Activated T-cell treated with anti-CD3 and anti-CD28 coated beads for 24 hours (primary cell): ENCODE data around the gene LCN1.
"Not testable (repeated sequence)": the region's sequence is repeated elsewhere in the genome, so short reads cannot be mapped to it uniquely, and the experiment has no call there.

Experiments
- DNase-seq: peaks from one replicate; pipeline ENCODE4 v3.0.0-alpha.2; 2020; ENCODE audit warnings: low read depth

Gene LCN1

DNA sequence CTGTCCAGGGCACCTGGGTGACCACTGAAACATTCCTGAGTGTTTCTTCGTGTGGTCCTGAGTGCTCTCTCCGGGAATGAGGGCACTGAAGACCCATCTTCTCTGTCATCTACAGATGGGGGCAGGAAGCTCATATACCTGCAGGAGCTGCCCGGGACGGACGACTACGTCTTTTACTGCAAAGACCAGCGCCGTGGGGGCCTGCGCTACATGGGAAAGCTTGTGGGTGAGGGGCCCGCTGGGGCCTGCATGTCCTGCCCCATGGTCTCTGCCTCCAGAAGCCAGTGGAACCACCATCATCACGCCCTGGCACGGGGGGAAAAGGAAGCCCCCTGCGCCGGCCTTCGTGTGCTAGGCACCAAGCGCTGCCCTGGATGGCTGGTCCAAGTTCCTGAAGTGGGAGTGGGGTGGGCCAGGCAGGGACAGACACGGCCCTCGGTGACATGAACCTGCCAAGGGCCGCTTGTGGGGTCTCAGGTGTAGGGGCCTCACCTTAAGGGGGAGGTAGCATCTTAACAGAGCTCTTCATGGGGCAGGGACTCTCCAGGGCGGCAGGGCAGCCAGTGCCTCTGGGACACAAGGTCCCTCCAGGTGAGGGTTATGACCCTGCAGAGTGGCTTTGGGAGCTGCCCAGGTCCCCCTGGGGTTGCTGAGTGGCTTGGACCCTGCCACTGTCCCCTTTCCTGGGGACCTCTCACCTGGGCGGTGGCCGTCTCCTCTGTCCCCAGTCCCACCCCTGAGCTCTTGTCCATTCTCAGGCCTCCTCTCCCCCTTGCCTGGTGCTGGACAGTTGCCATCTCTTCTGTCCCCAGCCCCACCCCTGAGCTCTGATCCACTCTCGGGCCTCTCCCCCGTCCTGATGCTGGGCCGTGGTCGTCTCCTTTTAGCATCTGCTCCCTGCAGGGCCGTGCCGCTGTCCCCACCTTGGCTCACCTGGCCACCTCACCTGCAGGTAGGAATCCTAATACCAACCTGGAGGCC lies 26.8 kb downstream of the LCN1 start:
- no peak for DNase-seq

DNA sequence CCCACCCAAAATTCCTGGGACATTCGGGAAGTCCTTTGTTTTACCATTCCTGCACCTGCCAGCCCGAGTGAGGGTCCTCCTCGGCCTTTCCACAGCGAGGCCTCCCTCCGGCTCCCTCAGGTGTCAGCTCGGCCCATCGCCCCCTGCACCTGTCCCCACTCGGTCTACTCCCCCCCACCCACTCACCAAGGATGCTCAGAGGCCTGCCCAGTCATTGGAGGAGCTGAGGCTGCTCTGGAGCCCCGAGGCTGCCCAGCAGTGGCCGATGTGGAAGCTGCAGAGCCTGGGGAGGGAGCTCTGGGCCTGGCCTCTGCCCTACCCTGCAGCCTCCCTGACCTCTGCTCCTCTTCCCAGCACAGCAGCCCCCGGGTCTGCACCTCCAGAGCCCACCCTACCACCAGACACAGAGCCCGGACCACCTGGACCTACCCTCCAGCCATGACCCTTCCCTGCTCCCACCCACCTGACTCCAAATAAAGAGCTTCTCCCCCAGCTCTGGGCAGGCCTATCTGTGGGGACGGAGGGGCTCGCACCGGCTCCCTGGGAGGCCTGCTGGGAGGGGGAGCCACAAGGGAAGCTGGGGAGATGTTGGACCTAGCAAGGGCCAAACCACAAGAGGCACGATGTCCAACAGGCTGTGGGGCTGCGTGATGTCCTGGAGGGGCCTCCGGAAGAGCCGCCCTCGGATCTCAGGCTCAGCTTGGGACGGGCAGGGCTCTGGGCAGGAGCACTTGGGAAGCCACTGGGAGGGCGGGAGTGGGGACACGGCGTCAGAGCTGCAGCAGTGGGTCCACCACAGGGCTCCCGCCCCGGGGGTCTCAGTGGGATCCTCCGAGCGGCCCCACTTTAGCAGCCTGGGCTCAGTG lies 28.5 kb downstream of the LCN1 start:
- not testable (repeated sequence) for DNase-seq

DNA sequence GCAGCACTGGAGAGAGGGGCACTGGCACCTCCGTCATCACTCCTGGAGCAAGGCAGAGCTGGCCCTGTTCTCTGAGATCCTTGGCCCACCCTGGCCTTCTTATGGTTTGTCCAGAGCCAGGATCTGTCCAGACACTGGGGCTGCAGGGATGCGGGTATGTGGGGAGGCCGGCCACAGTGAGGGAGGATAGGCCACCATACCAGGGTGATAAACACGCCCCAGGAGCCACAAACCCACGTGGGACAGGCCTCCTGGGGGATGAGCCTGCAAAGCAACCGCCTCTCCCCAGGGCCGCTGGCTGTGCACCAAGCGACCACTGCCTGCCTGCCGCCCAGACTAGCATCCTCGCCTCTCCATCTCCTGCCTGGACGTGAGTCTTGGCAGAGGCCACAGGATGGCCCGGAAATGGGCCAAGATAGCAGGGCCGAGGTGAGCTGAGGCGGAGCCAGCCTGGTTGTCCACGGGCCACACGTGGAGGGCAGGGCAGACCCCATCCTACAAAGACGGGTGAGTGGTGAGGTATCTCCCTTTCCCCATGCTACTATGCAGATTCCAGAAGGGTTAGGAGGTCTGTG lies 29.2 kb downstream of the LCN1 start:
- DNase-seq: no peak

DNA sequence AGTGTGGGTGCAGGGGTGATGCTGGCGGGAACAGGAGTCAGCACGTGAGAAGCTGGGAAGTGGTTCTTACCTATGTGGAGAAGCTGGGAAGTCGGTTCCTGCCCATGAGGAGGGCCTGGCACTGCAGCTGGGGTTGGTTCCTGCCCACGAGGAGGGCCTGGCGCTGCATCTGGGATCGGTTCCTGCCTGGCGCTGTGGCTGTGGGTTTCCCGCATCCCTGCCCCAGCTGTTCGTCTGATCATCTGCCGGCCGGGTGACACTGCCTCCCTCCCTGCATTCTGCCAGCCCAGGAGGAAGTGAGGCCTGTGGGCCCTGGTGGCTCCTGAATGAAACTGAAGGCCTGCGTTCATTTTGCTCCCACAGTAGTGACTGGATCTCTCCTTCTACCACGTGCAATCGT lies 29.8 kb downstream of the LCN1 start:
- DNase-seq: no peak

DNA sequence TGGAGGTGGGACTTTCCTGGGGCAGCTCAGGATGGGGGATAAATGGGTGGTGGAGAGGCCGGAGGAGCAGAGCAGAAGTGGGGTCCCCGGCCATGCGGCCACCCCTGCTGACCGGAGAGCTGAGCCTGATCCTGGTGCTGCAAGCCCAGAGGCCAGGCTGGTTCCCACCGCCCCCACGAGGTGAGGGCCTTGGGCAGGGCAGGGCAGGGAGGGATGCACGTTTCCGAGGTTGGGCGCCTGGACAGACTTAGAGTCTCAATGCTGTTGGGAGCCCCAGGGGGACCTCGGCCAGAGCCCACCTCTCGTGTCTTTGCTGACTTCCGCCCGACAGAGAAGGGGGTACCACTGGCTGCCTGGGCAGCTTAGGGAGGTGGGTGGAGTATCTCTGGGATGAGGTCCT lies 30.2 kb downstream of the LCN1 start:
- no peak for DNase-seq

DNA sequence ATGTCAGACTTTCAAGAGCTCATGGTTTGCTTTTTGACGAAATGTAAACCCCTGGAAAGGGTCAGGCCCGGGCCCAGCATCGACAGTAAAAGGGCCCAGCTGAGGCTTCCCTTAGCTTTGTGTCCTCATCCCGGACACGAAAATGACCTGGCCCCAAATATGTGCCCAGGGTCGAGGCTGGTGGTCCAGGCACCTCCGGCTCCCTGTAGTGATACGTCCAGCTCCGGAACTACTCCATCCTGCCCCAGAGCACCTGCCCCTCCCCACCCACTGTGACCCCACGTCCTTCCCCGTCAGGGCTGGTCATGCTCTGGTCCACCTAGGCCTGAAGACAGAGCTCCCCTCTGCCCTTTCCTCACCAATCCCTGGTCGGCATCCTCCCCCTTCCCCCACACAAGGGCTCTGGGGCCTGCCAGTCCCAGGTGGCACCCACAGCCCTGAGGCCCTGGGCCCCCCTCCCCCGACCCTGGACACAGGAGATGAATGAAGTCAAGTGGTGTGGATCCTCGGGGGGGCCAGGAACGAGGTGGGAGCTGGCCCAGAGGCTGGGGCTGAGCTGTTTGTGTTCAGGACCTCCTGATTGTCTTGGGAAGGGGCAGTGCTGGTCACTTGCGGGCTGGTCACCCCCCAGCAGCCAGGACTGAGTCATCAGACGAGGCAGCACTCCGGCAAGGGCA lies 30.9 kb downstream of the LCN1 start:
- no peak for DNase-seq

DNA sequence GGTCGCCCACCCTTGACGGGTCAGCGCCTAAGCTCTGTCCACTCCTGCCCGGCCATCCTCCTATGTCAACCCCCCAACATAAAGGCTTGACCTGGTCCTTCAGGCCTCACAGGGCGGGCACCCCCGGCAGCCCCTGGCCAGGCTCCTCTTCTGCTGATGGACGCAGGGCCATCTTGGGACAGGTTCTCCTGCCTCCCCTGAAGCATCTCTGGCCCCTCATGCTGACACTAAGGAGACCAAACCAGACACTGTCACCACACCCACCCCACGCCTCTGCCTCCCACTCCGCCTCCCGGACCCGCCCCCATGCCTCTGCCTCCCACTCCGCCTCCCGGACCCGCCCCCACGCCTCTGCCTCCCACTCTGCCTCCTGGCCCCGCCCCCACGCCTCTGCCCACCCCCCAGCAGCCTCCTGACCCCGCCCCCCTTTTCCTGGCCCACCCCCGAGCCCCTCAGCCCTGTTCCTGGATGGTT lies 31.5 kb downstream of the LCN1 start:
- no peak for DNase-seq

DNA sequence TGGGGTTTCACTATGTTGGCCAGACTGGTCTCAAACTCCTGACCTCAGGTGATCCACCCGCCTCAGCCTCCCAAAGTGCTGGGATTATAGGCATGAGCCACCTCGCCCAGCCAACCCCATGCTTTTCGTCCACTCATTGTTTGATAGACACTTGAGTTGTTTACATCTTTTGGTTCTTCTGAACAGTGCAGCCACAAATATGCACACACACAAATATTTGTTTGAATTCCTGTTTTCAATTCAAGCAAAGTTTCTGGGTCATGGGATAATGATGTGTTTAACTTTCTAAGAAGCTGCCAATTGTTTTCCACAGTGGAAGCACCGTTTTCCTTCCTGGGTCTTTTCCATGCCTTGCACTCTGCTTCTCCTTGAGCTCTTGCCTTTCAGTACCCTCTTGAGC lies 33.5 kb downstream of the LCN1 start:
- no peak for DNase-seq

DNA sequence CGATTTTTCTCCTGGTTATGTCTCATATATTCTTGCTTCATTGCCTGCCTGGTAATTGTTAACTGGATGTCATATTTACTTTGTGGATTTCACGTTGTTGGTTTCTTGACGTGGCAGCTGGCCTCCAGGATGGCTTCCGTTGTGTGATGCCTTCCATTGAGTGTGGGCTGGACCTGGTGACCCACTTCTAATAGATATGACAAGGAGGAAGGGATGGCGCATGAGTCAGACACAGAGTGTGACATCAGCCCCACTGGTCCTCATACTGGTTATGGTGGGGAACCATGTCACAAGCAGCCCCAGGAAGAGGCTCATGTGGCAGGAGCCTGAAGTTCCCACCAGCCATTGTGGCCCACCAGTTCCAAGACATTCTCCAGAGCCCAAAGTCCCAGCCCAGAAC lies 34.0 kb downstream of the LCN1 start:
- DNase-seq: no peak

DNA sequence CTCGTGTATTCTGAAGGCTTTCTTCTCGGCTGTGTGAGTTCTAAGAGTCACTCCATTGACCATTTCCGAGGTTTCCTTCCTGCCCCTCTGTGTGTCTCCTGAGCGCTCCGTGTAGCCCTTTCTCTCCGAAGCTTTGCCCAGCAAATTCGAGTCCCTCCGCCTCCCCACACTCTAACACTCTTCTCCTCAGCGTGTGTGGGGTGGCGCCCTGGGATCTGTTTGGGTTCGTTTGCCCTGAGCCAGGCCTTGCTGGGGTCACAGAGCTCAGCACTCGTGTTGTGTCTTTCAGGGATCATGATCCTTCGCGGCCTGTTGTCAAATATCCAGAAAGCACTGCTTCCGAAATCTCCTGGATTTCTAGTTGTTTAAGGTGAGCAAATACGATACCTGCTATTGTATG lies 34.7 kb downstream of the LCN1 start:
- DNase-seq: no peak

DNA sequence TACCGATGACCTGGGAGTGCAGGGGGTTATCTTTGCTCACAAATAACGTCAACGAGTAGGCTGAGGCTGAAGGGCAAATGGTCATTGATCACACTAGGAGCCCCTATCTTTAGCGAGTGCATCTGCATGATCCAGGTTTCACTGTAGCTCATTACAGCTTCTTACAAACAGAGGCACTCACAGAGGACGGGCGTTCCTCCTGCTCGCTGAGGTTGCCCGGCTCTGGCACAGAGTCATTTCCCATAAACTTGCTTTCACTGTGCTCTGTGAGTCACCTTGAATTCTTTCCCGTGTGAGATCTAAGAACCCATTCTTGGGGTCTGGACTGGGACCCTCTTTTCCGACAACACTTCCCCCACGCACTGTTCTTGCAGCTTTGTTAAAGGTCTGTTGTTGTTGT lies 38.4 kb downstream of the LCN1 start:
- no peak for DNase-seq

DNA sequence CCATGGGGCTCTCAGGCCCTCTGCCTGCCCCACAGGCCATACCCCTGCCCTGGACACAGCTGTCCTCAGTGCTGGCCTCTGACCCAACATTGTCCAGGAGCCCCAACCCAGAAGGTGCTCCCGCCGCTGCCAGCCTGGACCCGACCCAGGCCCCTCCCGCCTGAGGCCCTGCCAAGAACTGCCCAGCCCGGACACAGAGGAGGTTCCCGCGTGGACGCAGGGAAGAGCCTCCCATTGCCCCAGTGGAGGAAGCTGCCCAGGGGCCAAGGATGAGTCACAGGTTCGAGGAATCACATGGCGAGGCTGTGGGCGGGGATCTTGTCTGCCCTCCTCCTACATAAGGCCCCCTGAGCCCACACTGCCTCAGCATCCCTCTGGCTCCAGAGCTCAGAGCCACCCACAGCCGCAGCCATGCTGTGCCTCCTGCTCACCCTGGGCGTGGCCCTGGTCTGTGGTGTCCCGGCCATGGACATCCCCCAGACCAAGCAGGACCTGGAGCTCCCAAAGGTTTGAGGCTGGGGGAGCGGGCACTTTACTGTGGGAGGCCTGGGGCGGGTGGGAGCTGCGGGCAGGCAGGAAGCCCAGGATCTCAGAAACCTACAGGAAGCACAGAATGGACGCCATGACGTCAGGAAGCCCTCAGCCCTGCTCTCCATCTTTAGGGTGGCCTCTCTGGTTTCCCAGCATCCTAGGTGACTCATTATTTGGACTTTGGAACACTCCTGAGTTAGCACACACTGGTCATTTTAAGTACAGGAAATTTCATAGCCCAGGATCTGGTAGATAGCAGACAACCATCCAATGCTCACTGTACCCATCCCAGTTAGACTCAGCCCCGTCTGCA lies 40.4 kb downstream of the LCN1 start, which contains the start of gene PAEP:
Gene PAEP (plus strand): TSS at position 366 of the 844 bp plus-strand sequence.
- no peak for DNase-seq

DNA sequence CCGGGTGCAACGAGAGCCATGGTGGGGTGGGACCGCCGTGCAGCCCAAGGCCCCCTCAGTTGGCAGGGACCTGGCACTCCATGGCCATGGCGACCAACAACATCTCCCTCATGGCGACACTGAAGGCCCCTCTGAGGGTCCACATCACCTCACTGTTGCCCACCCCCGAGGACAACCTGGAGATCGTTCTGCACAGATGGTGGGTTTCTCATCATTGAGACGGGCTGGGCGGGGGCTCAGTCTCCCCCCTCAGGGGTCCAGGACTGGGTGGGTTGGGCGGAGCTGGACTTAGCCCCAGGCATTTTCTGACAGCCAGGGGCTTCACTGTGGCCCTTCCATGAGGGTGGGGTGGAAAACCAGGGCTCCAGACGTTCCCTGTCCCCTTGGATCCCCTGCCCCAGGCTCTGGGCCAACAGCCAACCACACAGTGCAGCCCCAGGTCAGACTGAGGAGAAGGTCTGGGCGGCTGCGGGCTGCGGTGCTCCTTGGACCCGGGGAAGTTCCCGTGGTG lies 41.0 kb downstream of the LCN1 start:
- DNase-seq: no peak

DNA sequence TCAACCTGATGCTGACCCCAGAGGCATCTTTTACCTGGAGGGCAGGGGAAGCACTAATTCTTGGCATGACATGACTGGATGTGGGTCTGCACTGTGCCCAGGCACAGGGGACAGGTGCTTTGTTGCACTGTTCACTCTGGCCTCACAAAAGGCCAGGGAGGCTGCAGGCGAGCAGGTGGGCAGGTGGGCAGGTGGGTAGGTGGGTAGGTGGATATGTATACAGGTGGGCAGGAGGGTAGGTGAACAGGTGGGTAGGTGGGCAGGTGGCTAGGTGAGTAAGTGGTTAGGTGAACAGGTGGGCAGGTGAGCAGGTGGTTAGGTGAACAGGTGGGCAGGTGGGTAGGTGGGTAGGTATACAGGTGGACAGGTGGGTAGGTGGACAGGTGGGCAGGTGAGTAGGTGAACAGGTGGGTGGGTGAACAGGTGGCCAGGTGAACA lies 41.8 kb downstream of the LCN1 start:
- no peak for DNase-seq

DNA sequence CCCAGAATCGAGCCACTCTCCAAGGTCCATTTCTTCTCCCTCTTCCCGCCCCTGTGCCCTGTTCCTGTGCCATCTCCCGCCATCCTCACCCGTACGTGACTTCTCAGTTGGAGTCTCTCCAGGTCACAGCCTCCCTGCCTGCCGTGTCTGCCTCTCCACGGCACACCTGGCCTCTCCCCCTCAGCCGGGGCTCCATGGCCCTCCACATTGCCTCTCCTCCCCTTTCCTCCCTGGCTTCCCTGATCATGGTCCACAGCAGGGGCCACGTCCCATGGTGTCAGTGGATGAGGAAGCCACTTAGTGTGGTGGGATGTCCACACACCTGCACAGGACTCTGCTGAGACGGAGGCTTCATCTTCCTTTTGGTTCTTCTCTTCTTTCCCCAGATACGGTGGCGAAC lies 42.6 kb downstream of the LCN1 start:
- no peak for DNase-seq

DNA sequence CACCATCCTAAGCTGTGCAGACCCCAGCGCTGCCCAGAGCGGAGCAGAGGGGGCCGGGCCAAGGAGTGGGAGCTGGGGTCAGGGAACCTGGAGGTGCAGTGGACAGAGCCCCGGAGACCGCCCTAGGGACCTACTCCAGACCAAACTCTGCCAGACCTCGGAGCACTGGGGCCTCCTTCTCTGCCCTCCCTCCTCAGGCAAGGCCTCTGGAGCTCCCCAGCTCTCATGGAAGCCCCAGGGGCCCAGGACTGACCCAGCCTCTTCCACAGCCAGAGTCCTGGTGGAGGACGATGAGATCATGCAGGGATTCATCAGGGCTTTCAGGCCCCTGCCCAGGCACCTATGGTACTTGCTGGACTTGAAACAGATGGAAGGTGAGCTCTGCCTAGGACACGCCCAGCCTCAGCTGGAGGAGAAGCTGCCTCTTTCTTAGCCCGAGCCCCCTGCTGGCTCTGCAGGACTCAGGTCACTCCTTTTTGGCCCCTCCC lies 43.9 kb downstream of the LCN1 start:
- DNase-seq: no peak

DNA sequence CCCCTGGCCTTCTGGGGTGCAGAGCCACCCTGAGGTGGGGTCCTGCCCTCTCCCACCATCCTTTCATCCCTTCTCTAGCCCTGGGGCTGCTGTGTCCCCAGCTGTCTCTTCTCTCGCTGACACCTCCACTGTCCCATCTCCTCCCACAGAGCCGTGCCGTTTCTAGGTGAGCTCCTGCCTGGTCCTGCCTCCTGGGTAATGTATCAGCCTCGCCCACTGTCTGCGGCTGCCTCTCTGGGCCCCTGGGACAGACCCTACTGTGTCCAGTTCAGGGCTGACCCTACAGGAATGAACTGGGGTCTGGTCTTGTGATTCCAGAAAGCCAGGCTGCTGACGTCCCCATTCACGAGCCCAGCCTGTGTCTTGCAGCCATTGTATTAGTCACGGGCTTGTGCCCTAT lies 44.4 kb downstream of the LCN1 start:
- DNase-seq: no peak

DNA sequence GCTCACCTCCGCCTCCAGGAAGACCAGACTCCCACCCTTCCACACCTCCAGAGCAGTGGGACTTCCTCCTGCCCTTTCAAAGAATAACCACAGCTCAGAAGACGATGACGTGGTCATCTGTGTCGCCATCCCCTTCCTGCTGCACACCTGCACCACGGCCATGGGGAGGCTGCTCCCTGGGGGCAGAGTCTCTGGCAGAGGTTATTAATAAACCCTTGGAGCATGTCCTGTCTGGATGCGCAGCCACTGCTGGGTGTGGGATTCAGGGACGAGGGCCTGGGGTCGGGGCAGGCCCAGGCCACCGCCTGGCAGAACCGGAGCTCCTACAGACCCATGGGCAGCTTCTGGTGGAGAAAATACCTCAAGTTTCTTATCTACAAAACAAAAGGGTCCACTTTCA lies 45.3 kb downstream of the LCN1 start:
- no peak for DNase-seq

DNA sequence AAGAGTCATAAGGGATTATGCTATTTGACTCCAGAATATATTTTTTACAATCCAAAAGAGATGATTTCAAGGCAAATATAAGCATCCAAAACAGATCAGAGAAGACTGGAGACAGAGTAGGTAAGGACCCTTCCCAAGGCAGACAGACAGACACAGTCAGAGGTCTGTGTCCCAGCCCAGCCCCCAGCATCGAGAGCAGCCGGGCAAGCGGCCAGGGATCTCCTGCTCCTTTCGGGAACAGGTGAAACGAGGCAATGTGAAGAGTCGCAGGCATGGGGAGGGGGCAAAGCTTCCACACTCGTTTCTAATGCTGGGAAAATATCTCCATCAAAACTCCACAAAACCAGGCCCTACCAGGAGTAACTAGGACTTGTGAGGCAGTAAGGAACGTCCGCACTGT lies 46.1 kb downstream of the LCN1 start:
- no peak for DNase-seq

DNA sequence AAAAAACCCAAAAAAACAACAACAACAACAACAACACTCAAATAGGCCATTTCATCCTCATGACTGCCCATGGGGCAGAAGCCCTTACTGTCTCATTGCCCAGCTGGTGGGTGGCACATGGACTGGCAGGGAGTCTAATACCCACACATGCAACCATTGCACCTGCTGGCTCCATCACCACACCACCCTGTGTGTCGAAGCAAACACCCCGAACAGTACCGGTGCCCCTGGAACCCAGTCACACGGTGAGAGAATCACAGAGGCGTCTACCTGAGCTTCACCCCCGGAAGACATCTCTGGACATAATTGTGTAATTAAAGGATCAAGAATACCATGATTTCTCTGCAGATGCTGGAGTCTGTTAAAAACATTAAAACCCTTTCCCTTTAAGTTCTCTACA lies 46.8 kb downstream of the LCN1 start:
- DNase-seq: no peak

DNA sequence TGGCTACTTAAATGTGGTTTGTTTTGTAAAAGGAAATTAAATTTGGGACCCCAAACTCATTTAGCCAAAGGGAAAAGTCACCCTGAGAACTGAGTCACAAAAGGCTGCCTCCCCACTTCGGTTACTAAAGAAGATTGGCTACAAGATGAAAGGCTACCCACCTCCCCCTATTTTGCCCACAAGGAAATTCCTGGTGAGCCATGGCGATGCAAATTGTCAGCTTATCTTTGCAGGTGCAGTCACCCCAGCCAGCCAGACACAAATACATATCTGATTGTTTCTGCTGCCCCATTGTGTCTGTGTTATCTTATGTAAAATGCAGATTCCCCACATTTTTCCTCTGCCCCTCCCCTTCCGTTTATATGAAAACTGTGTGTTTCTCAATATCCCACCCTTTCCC lies 49.2 kb downstream of the LCN1 start:
- no peak for DNase-seq
